Activated naive CD4-positive, alpha-beta T cell treated with anti-CD3 and anti-CD28 coated beads, Interleukin-2, amount 50 U/mL, for 16 hours (primary cell): Measurements from ENCODE around the gene ZNF133.
"Not testable (repeated sequence)": the region's sequence is repeated elsewhere in the genome, so short reads cannot be mapped to it uniquely, and the experiment has no call there.

Experiments
- DNase-seq: peaks from one replicate; pipeline ENCODE4 v3.0.0-alpha.2; 2020

The ZNF133 gene

GRCh38 chr20:18287915-18288748 lies at the start of gene ZNF133:
Gene ZNF133, plus strand, starts transcription at chr20:18288527. Its CDS starts 17,160 bp downstream, at chr20:18305687.
- DNase-seq: peak; percentile 97

GRCh38 chr20:18240997-18241396 lies 47.3 kb upstream of the ZNF133 start:
- no peak for DNase-seq

- no peak for DNase-seq
Observed at GRCh38 chr20:18243802-18244201, 44.5 kb upstream of the ZNF133 start.

DNA sequence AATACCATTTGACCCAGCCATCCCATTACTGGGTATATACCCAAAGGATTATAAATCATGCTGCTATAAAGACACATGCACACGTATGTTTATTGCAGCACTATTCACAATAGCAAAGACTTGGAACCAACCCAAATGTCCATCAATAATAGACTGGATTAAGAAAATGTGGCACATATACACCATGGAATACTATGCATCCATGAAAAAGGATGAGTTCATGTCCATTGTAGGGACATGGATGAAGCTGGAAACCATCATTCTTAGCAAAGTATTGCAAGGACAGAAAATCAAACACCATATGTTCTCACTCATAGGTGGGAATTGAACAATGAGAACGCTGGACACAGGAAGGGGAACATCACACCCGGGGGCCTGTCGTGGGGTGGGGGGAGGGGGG lies 39.8 kb upstream of the ZNF133 start:
- not testable (repeated sequence) for DNase-seq

- DNase-seq: no peak
Observed at GRCh38 chr20:18250217-18250616, 38.1 kb upstream of the ZNF133 start.

GRCh38 chr20:18252597-18253451 lies 35.5 kb upstream of the ZNF133 start:
- no peak for DNase-seq

- no peak for DNase-seq
Observed at GRCh38 chr20:18254615-18255014, 33.7 kb upstream of the ZNF133 start.

DNA sequence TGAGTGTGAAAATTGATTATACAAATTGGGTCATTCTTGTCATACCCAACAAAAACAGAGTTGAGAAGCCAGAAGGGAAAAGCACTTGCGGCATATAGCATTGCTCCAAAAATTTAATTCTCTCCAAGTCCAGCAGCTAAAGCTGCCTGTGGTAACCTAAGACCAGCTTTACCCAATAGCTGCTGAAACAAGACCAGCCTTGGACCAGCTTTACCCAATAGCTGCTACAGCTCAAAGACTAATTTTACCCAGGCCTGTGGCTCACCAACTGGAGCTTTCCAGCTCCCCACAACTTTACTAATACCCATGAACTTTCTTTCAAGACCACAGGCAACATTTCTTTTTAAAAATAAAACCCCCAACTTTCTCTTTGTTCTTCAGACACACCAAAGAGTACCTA lies 32.8 kb upstream of the ZNF133 start:
- DNase-seq: no peak

DNA sequence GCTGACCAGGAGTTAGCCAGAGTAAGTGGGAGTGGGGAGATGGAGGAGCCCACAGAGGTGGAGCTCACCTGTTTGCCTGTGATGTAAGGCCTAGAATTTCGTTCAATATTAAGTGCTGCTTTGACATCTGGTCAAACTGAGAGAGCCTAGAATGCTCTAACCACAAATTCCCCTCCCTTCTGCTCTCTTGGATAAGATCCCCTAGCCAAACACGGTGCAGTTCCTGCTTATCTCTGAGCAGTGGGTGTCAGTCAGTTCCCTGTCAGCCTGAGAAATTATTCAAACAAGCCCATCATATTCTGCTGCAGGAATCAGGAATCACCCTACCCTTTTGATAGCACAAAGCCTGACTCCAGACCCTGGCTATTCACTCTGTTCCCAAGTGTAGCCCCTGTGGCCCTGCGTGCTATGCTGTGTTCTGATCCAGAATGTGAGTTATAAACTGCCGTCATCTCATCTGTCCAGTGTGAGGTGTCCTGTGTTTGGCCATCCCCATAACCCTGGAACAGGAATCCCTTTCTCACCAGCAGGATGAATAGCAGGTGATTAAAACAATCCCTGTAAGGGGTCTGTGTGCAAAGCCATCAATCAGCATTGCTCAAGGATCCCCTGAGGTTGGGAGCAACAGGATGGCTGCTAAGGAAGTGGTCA lies 31.8 kb upstream of the ZNF133 start:
- no peak for DNase-seq

GRCh38 chr20:18258126-18258860 lies 30.0 kb upstream of the ZNF133 start:
- DNase-seq: no peak

DNA sequence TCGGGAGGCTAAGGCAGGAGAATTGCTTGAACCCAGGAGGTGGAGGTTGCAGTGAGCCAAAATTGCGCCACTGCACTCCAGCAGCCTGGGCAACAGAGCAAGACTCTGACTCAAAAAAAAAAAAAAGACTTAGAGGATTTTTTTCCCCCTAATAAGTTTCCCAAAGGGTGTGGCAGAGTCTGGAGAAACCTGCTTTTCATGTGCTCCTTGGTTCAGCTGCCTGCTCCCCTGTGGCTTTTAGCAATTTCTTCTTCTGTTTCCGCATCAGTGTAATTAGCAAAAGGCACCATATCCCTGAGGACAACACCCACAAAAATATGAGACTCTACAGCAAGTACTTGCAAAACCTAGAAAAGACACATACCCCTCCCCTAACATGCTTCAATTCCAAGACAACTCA lies 28.6 kb upstream of the ZNF133 start:
- DNase-seq: no peak

DNA sequence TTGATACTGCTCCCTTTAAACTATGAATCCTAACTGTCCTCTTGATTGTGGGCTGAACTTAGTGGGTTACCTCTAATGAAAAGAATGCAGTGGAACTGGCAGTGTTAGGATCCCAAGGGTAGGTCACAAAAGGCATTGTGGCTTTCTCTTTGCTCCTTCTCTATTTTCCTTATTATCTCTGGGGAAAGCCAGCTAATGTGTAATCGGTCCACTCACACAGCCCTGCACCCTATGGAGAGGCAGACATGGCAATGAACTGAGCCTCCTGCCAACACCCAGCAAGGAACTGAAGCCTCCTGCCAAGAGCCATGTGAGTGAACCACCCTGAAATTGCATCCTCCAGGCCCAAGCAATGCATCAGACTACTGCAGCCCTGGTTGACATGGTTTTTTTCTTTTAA lies 24.6 kb upstream of the ZNF133 start:
- no peak for DNase-seq

DNA sequence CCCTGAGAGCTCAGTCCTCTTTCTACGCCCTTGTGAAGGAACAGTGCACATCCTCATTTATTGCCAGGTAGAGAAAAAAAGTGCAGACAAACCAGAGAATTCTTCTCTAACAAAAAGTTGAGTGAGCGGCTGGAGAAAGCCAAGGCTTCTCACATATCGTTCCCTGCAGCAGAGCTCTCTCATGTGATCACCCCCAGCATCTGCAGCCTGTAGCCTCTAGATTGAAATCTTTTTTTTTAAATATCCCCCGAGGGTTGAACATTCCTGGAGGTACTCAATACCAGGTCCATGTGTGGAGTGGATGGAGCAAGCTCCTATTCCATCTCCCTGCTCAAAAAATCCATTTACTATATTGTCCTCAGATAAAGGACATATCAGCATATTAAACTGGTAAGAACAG lies 22.9 kb upstream of the ZNF133 start:
- no peak for DNase-seq

GRCh38 chr20:18266282-18266681 lies 22.0 kb upstream of the ZNF133 start:
- DNase-seq: no peak

DNA sequence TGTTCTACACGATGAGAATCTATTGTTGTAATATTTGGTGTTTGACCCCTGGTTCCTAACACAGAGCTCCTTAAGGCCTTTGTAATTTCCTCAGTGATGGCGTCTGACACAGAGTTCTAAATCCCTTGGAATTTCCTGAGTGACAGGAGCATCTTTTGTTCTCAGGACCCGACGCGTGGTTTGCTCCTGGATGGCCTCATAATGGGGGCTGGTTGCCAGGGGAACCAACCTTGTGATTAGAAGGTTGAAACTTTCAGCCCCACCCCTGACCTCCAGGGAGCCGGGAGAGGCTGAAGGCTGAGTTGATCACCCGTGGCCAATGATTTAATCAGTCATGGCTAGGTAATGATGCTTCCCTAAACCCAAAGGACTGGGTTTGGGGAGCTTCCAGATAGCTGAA lies 20.5 kb upstream of the ZNF133 start:
- no peak for DNase-seq

DNA sequence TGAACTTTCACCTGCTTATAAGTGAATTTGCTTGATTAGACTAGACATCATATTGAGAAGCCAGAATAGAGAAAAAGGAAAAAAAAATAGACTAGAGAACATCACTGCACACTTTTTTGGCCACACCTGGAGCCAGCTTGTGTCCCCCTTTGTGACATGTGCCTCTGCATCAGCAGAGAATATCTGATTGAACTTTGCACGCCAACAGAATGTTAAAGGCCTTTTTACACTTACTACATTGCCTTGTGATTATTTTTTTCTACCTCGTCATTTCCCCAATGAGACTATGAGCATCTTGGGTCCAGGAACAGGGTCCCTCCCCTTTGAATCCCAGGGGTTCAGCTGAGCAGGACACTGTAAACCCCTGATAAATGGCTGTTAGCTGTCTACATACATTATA lies 17.2 kb upstream of the ZNF133 start:
- no peak for DNase-seq

DNA sequence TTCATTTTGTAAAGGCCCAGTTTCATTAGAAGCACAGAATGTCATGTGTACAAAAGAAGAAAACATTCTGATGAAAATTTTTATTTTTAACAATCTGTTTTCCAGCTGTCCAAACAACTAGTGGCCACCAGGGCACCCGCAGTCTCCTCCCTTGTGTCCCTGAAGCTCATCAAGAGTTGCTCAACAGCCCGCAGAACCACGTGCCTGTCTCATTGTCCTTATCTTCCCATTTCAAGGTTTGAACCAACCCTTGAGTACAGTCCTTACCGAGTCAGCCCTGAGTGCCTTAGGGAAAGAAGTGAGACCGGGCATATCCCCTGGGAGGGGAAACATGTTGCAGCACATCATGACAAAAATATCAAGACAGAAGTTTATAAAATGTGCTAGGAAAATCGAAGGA lies 15.9 kb upstream of the ZNF133 start:
- DNase-seq: no peak

DNA sequence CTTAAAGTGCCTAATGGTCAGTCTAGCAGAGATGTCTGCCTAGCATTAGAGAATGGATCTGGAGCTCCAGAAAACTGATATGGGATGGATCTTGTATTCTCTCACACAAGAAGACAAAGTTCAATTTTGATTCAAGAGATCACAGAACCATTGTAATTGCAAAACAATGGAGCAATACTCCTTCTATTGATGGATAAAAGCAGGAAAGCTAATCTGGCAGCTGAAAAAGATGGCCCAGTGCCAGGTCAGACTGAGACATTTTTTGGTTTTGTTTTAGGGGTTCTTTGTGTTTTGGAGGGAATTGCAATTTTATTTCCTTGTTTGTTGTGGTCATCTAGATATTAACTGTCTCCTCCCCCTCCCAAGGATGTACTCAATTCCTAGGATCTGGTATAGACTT lies 14.6 kb upstream of the ZNF133 start:
- no peak for DNase-seq

DNA sequence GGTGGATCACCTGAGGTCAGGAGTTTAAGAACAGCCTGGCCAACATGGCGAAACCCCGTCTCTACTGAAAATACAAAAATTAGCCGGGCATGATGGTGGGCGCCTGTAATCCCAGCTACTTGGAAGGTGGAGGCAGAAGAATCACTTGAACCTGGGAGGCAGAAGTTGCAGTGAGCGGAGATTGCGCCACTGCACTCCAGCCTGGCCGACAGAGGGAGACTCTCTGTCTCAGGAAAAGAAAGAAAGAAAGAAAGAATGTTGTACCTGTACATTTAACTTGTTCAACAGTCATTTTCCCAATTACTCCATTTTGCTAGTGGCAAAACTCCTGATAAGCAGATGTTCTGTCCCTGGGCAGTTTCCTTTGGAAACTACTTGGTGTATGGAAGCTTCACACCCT lies 12.4 kb upstream of the ZNF133 start:
- DNase-seq: not testable (repeated sequence)

DNA sequence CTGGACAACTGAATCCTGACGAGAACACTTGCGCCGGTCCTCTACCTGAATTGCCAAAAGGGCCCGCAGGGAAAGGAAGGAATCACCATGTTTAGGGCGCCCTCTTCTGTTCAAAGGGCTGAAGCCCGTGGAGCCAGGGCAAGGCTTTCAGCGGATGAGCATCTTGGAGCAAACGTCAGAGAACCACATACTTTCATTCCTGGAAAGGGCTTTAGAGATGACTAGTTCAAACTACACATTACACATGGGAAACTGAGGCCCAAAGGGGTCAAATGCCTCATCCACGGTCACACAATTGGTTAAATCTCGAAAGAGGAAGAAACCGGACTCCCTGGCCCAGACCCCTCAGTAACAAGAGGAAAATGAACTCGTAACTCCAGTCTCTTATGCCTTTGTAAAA lies 11.5 kb upstream of the ZNF133 start:
- peak; percentile 42 for DNase-seq

DNA sequence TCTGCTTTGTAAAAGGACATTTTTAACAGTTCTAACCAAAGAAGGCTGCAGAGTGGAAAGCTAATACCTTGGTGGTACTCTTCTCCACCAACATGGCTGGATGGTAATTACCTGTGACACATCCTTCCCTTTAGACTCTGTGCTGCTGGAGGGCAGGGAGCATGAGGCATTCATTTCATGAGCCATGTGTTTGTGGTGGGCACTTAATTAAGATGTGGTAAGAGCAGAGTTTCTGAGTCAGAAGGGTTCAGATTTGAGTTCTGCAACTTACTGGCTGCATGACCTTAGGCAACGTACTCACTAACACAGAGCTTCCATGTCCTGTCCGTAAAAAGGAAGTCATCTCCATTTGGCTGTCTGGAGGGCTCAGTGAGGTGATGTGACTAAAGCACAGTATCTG lies 9.1 kb upstream of the ZNF133 start:
- no peak for DNase-seq

- DNase-seq: no peak
Observed at GRCh38 chr20:18284805-18285533, 3.4 kb upstream of the ZNF133 start.
